ENCODE data around the gene SMPD1.

- TF ChIP-seq, protein P1, sequence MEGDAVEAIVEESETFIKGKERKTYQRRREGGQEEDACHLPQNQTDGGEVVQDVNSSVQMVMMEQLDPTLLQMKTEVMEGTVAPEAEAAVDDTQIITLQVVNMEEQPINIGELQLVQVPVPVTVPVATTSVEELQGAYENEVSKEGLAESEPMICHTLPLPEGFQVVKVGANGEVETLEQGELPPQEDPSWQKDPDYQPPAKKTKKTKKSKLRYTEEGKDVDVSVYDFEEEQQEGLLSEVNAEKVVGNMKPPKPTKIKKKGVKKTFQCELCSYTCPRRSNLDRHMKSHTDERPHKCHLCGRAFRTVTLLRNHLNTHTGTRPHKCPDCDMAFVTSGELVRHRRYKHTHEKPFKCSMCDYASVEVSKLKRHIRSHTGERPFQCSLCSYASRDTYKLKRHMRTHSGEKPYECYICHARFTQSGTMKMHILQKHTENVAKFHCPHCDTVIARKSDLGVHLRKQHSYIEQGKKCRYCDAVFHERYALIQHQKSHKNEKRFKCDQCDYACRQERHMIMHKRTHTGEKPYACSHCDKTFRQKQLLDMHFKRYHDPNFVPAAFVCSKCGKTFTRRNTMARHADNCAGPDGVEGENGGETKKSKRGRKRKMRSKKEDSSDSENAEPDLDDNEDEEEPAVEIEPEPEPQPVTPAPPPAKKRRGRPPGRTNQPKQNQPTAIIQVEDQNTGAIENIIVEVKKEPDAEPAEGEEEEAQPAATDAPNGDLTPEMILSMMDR (IDR thresholded peaks at IDR 0.05; ENCODE audit: control extremely low read depth in 1 of 3, insufficient read depth in 1 of 3, low read depth in 1 of 3, low read length in 3 of 3) = no peak
- TF ChIP-seq POLR2AphosphoS5 (IDR thresholded peaks at IDR 0.05; ENCODE audit: low read depth, low read length) (no peak), RAD21 (IDR thresholded peaks at IDR 0.05 in 1 of 2, conservative IDR thresholded peaks at IDR 0.05 in 1 of 2; ENCODE audit: low read depth in 2 of 2, low read length in 2 of 2) (no peak), POLR2A (IDR thresholded peaks at IDR 0.05; ENCODE audit: control extremely low read depth in 1 of 2, low read depth in 2 of 2, low read length in 2 of 2) (no peak), EGR1 (IDR thresholded peaks at IDR 0.05; ENCODE audit: borderline replicate concordance, low read depth, low read length) (no peak), CBX5 (IDR thresholded peaks at IDR 0.05; ENCODE audit: low read depth, low read length) (no peak), ATF3 (IDR thresholded peaks at IDR 0.05; ENCODE audit: insufficient read depth, low read depth, low read length) (no peak), TCF12 (IDR thresholded peaks at IDR 0.05; ENCODE audit: low read depth, low read length) (no peak), EZH2 (IDR thresholded peaks at IDR 0.05; ENCODE audit: low read depth, low read length, severe bottlenecking) (no peak), YY1 (IDR thresholded peaks at IDR 0.05; ENCODE audit: low read depth, low read length) (no peak), EP300 (IDR thresholded peaks at IDR 0.05; ENCODE audit: borderline replicate concordance in 1 of 2, low read depth in 2 of 2, low read length in 2 of 2) (no peak)
- TF ChIP-seq, protein P2, sequence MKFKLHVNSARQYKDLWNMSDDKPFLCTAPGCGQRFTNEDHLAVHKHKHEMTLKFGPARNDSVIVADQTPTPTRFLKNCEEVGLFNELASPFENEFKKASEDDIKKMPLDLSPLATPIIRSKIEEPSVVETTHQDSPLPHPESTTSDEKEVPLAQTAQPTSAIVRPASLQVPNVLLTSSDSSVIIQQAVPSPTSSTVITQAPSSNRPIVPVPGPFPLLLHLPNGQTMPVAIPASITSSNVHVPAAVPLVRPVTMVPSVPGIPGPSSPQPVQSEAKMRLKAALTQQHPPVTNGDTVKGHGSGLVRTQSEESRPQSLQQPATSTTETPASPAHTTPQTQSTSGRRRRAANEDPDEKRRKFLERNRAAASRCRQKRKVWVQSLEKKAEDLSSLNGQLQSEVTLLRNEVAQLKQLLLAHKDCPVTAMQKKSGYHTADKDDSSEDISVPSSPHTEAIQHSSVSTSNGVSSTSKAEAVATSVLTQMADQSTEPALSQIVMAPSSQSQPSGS (IDR thresholded peaks at IDR 0.05; ENCODE audit: low read length) = no peak
Observed at GRCh38 chr11:6365659-6366058, 24.6 kb upstream of the SMPD1 start.
